ENCODE data around the gene RHCE.
"Not testable (repeated sequence)": the region's sequence is repeated elsewhere in the genome, so short reads cannot be mapped to it uniquely, and the experiment has no call there.

- not testable (repeated sequence) for TF ChIP-seq POLR2A (IDR thresholded peaks at IDR 0.05; ENCODE audit: extremely low read depth, insufficient read length); CTCF (IDR thresholded peaks at IDR 0.05; ENCODE audit: low read depth, low read length); MYC (IDR thresholded peaks at IDR 0.05; ENCODE audit: low read depth, low read length); MAX (IDR thresholded peaks at IDR 0.05; ENCODE audit: low read depth, low read length)
Observed at GRCh38 chr1:25423206-25423605, 2.6 kb upstream of the RHCE start.

Data from NB4 (cell line).